Measurements from ENCODE around the gene SLC30A5. TPM values are rescaled to one million over a fixed set of nuclear protein-coding genes. Genes with fewer than 3 reads are reported as not detected.

The SLC30A5 gene
- total RNA-seq, 1 donor: 52.8 TPM

DNA sequence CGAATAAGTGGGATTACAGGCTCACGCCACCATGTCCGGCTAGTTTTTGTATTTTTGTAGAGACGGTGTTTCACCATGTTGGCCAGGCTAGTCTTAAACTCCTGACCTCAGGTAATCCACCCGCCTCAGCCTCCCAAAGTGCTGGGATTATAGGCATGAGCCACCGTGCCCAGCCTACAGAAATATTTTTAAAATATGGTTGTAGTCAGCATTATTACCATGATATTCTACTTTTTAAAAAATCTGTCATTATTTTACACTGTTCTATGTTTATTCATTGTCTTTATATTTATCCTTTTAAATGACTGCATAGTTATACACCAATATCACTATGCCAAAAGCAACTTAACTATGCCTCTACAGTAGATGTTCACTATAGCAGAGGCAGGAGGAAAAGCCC lies 41.6 kb upstream of the SLC30A5 start:
- no peak for DNase-seq (ENCODE audit: low read depth)
- TF ChIP-seq, protein P1, sequence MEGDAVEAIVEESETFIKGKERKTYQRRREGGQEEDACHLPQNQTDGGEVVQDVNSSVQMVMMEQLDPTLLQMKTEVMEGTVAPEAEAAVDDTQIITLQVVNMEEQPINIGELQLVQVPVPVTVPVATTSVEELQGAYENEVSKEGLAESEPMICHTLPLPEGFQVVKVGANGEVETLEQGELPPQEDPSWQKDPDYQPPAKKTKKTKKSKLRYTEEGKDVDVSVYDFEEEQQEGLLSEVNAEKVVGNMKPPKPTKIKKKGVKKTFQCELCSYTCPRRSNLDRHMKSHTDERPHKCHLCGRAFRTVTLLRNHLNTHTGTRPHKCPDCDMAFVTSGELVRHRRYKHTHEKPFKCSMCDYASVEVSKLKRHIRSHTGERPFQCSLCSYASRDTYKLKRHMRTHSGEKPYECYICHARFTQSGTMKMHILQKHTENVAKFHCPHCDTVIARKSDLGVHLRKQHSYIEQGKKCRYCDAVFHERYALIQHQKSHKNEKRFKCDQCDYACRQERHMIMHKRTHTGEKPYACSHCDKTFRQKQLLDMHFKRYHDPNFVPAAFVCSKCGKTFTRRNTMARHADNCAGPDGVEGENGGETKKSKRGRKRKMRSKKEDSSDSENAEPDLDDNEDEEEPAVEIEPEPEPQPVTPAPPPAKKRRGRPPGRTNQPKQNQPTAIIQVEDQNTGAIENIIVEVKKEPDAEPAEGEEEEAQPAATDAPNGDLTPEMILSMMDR (IDR thresholded peaks at IDR 0.05; ENCODE audit: insufficient read depth, low read length): no peak
- H3K4me3 ChIP-seq (ENCODE audit: low read depth, low read length): no peak overlapping the region

DNA sequence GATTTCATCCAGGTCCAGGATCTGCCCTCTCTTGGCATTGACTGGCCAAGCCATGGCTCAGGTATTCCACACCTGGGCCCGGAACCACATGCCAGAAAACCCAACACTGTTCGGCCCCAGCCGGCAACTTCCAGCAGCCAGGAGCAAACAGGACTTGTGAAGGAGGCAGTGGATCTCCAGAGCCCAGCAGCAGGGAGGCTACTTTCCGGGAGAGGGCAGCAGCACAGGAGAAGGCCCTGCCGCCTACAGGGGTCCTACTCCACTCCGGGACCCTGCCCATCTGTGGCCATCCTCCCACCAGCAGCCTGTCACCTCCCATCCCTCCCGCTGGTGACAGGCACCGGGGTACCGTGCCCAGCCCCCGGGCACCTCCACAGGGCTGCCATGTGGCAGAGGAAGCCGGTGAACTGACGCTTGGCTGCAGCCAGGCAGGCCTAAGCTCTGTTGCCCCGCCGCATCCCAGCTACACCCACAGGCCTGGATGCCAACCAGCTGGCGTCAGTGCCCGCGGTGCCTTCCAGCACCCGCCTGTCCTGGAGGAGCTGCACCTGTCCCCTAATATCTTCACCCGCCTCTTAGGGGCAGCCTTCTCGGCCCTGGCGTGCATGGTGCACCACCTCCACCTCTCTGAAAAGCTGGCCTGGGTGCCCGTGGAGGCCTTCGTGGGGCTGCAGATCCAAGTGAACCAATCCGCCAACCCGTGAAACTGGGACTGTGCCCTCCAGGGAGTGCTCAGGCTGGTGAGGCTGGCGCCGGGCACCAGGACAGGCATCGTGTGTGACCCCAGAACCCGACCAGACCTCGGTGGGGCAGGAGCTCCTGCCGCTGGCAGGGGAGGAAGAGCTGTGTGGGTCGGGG lies 18.9 kb upstream of the SLC30A5 start:
- TF ChIP-seq, protein P1 (IDR thresholded peaks at IDR 0.05; ENCODE audit: insufficient read depth, low read length): no peak
- no peak for DNase-seq (ENCODE audit: low read depth)
- H3K4me3 ChIP-seq (ENCODE audit: low read depth, low read length): no peak overlapping the region

DNA sequence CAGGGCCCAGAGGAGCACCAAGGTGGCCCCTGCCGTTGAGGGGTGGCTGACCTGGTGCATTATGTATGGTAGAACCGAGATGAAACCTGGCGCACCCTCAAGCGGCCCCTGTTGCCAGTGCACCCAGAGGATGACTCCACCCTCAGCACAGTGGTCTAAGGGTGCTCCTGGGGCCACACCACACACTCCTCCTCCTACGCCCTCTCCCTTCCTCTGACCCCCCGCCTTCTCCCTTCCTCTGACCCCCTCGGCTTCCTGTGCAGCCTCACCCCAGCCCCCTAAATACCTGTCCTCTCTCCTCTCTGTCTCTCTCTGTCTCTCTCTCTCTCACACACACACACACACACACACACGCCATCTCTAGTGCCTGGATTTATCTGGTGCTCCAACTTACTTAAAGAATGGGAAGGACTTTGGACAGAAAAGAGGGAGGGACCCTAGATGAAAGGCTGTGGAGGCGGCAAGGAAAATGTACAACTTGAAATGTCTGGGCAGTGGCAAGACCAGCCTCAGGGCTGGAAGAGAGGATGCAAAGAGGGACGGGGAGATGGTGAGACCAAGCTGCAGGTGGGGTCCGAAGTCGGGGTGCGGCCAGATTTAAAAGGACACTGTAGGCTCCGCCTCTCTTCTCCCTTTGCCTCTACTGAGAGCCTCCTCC lies 18.2 kb upstream of the SLC30A5 start:
- no peak for DNase-seq (ENCODE audit: low read depth)
- no peak overlapping the region for H3K4me3 ChIP-seq (ENCODE audit: low read depth, low read length)
- TF ChIP-seq, protein P1 (IDR thresholded peaks at IDR 0.05; ENCODE audit: insufficient read depth, low read length): no peak

DNA sequence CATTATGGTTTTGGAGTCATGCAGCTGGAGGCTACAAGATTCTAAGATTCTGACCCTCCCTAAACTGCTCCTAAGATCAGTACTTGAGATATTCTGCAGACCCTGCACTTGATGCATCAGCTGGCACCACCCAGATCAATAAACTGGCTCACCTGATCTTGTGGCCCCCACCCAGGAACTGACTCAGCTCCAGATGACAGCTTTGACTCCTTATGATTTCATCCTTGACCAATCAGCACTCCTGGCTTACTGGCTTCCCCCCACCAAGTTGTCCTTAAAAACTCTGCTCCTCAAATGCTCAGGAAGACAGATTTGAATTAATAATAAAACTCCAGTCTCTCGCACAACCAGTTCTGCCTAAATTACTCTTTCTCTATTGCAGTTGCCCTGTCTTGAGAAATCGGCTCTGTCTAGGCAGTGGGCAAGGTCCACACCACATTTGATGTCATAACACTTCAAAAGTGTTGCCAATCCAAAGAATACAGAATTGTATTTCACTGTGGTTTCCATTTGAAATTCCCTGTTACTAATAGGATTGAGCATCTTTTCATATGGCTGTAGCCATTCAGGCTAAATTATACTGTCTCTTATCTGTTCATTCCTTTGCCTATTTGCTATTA lies 14.8 kb upstream of the SLC30A5 start:
- TF ChIP-seq, protein P1 (IDR thresholded peaks at IDR 0.05; ENCODE audit: insufficient read depth, low read length): no peak
- no peak for DNase-seq (ENCODE audit: low read depth)
- H3K4me3 ChIP-seq (ENCODE audit: low read depth, low read length): no peak overlapping the region

DNA sequence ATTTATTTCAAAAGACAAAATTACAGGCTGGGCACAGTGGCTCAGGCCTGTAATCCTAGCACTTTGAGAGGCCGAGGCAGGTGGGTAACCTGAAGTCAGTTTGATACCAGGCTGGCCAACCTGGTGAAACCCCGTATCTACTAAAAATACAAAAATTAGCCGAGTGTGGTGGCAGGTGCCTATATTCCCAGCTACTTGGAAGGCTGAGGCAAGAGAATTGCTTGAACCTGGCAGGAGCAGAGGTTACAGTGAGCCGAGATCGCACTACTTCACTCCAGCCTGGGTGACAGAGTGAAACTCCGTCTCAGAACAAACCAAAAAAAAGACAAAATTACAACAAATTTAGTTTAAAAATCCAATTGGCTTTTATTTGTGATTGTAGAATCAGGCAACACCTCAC lies 14.3 kb upstream of the SLC30A5 start:
- no peak overlapping the region for H3K4me3 ChIP-seq (ENCODE audit: low read depth, low read length)
- TF ChIP-seq, protein P1 (IDR thresholded peaks at IDR 0.05; ENCODE audit: insufficient read depth, low read length): no peak
- DNase-seq (ENCODE audit: low read depth): no peak

DNA sequence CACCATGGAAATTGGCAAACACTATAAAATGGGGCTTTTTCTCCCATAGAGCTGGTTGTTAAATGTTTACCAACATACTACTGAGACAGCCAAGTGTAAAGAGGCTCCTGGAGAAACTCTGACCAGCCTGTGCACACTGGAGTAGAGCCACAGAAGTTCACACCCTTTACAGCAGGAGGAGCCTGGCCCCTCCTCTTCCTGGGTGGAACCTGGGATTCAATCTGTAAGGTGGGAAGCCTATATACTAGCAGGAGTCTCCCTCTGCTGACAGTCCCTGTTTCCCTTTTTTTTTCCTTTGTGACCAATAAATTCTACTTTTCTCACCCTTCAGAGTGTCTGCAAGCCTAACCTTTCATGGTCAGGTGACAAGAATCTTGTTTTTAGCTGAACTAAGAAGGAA lies 10.4 kb upstream of the SLC30A5 start:
- TF ChIP-seq, protein P1 (IDR thresholded peaks at IDR 0.05; ENCODE audit: insufficient read depth, low read length): no peak
- DNase-seq (ENCODE audit: low read depth): no peak
- no peak overlapping the region for H3K4me3 ChIP-seq (ENCODE audit: low read depth, low read length)

Measured in fibroblast of the aortic adventitia (primary cell).